Gastrocnemius medialis (tissue), 4 donors: ENCODE measurements around the gene MEP1B. TPM values are rescaled to one million over a fixed set of nuclear protein-coding genes. Genes with fewer than 3 reads are reported as not detected.

Source experiments
- ATAC-seq, 2 donors: fragments of 150-250 bp; one replicate each; pipeline ENCODE4 v1.9.1; 2016
- DNase-seq, 2 donors: peaks; one replicate each; pipeline ENCODE4 v3.0.0-alpha.2; 2019
- H3K27ac ChIP-seq, 4 donors: fragments of 200-600 bp; sonication (generic); 1 replicate in 1 of 4; 2 replicates in 3 of 4; pipeline ENCODE4 v1.5.1; 2016 to 2018; ENCODE audit warnings: mild to moderate bottlenecking in 2 of 4, moderate library complexity in 1 of 4
- H3K27me3 ChIP-seq, 3 donors: fragments of 200-600 bp; sonication (generic) in 2 of 3; 1 replicate in 1 of 3; 2 replicates in 2 of 3; pipeline versions ENCODE4 v1.5.1 to v1.6.0; 2016 to 2019; ENCODE audit warnings: mild to moderate bottlenecking in 1 of 3, moderate library complexity in 1 of 3
- H3K36me3 ChIP-seq, 2 donors: fragments of 200-600 bp; sonication (generic) in 1 of 2; one replicate each; pipeline ENCODE4 v1.5.1; 2017 to 2018
- H3K4me1 ChIP-seq, 2 donors: fragments of 200-600 bp; sonication (generic) in 1 of 2; one replicate each; pipeline ENCODE4 v1.5.1; 2016 to 2017; ENCODE audit warnings: mild to moderate bottlenecking in 2 of 2
- H3K4me3 ChIP-seq, 4 donors: fragments of 200-600 bp; sonication (generic) in 3 of 4; 1 replicate in 1 of 4; 2 replicates in 3 of 4; pipeline ENCODE4 v1.5.1; 2016 to 2019; ENCODE audit warnings: mild to moderate bottlenecking in 2 of 4
- H3K9me3 ChIP-seq, 3 donors: fragments of 200-600 bp; sonication (generic) in 2 of 3; 1 replicate in 1 of 3; 2 replicates in 2 of 3; pipeline ENCODE4 v1.5.1; 2016 to 2019
- CTCF ChIP-seq, 5 experiments: fragments of 450-650 bp in 3 of 5; fragments of 200-600 bp in 2 of 5; sonication (generic) in 2 of 5; IDR thresholded peaks in 4 of 5; conservative IDR thresholded peaks in 1 of 5; 1 replicate in 4 of 5; 2 replicates in 1 of 5; pipeline ENCODE4 v1.5.1; 2016 to 2019; ENCODE audit warnings: antibody characterized with exemption in 5 of 5, mild to moderate bottlenecking in 3 of 5, moderate library complexity in 3 of 5
- POLR2A ChIP-seq, 2 donors: fragments of 450-650 bp; IDR thresholded peaks; one replicate each; pipeline ENCODE4 v1.6.1; 2017; ENCODE audit warnings: antibody characterized with exemption in 2 of 2, mild to moderate bottlenecking in 2 of 2, moderate library complexity in 2 of 2
- in situ Hi-C, 4 donors: fragments of 200-750 bp; cut with MboI; loops; one replicate each; pipeline versions ENCODE4 v1.15.0 to v1.8.0; 2017; ENCODE audit warnings: low sequenced_read_pairs in 4 of 4
- intact Hi-C: fragments of 100-400 bp; cut with DNase I; formaldehyde crosslinking; loops from one replicate; pipeline ENCODE4 v1.15.1; 2023; ENCODE audit warnings: low total_unique reads
- total RNA-seq, 4 donors: library from RNA; depleted of rRNA; stranded (reverse); fragments of >200 nt; gene quantifications; one replicate each; pipeline versions ENCODE4 v1.1.0 to v1.2.3, GENCODE V29; 2016

MEP1B gene
- total RNA-seq, 4 donors from 2014 or later = 0.49 TPM; not detected in 3

DNA sequence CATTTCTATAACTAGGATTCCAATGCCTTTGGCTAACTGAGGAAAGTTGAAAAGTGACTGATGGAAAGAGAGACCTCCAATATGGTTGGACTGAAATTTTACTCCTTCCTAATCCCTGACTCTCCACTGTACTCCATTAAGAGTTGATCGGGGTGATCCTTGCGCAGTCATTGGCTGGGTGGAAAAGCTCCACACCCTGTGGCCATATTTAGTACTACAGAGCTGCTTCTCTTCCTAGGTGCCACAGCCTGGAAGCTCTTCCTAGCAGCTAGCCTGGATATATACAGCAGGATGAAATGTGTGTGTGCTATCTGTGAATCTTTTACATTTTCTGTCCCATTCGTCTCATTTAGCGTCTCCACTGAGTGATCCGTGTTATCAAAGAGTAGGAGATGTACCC lies 71.2 kb downstream of the MEP1B start:
- DNase-seq (no peak), ATAC-seq (no peak)
- no peak overlapping the region for H3K4me3 ChIP-seq
- no peak for TF ChIP-seq POLR2A (IDR thresholded peaks at IDR 0.05)
- no peak for TF ChIP-seq CTCF (IDR thresholded peaks at IDR 0.05 in 4 of 5, conservative IDR thresholded peaks at IDR 0.05 in 1 of 5)
- H3K4me1 ChIP-seq = no peaks in the 10 kb centered on the region
- intact Hi-C loops = no loop called here
- in situ Hi-C loops = loop anchor here in 2 of 4 donors (10.0 kb wide), 1 partner anchor 294 kb away; no protein-coding TSS in a partner anchor
- H3K27me3 ChIP-seq = no peaks in the 10 kb centered on the region
- H3K9me3 ChIP-seq = no peaks in the 10 kb centered on the region
- no peaks in the 10 kb centered on the region for H3K36me3 ChIP-seq
- no peak overlapping the region for H3K27ac ChIP-seq

GRCh38 chr18:32262092-32262491 lies 72.3 kb downstream of the MEP1B start:
- Histone ChIP-seq H3K4me3 (no peak overlapping the region), H3K27ac (no peak overlapping the region), H3K36me3 (no peaks in the 10 kb centered on the region), H3K9me3 (no peaks in the 10 kb centered on the region), H3K27me3 (no peaks in the 10 kb centered on the region), H3K4me1 (no peaks in the 10 kb centered on the region)
- no peak for DNase-seq
- in situ Hi-C loops (loop anchor here in 2 of 4 donors (10.0 kb wide), 1 partner anchor 293 kb away; no protein-coding TSS in a partner anchor), intact Hi-C loops (no loop called here)
- no peak for ATAC-seq
- TF ChIP-seq CTCF (IDR thresholded peaks at IDR 0.05 in 4 of 5, conservative IDR thresholded peaks at IDR 0.05 in 1 of 5) (no peak), POLR2A (IDR thresholded peaks at IDR 0.05) (no peak)

DNA sequence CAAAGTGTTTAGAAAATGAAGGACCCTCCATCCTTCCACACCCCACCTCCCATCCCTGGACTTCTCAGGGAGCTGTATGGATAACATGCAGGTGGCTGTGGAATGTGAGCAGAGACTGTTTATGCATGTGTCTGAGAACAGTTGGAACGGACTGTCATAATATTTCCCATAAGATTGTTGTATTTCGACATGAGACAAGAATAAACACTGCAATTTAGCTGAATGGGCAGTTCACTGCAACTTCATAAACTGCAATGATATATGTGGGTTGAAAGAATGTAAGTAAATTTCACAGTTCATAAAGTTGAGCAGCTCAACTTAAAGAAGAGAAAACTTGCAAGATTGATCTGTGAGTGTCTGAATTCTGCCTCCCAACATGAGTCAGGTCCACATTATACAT lies 74.6 kb downstream of the MEP1B start:
- no peaks in the 10 kb centered on the region for H3K27me3 ChIP-seq
- intact Hi-C loops = no loop called here
- H3K27ac ChIP-seq = no peak overlapping the region
- TF ChIP-seq CTCF (IDR thresholded peaks at IDR 0.05 in 4 of 5, conservative IDR thresholded peaks at IDR 0.05 in 1 of 5) (no peak), POLR2A (IDR thresholded peaks at IDR 0.05) (no peak)
- no peaks in the 10 kb centered on the region for H3K4me1 ChIP-seq
- in situ Hi-C loops = loop anchor here in 2 of 4 donors (10.0 kb wide), 1 partner anchor 290 kb away; no protein-coding TSS in a partner anchor
- H3K36me3 ChIP-seq = peaks cover 0 to 20% of the 10 kb centered on the region in 2 donors
- ATAC-seq (no peak), DNase-seq (no peak)
- no peak overlapping the region for H3K4me3 ChIP-seq
- H3K9me3 ChIP-seq = no peaks in the 10 kb centered on the region

GRCh38 chr18:32267463-32267862 lies 77.6 kb downstream of the MEP1B start:
- no peaks in the 10 kb centered on the region for H3K27me3 ChIP-seq
- intact Hi-C loops = no loop called here
- in situ Hi-C loops = loop anchor here in 2 of 4 donors (10.0 kb wide), 1 partner anchor 287 kb away; no protein-coding TSS in a partner anchor
- DNase-seq (no peak), ATAC-seq (no peak)
- no peak overlapping the region for H3K27ac ChIP-seq
- H3K4me3 ChIP-seq = no peak overlapping the region
- no peaks in the 10 kb centered on the region for H3K9me3 ChIP-seq
- TF ChIP-seq CTCF (IDR thresholded peaks at IDR 0.05 in 4 of 5, conservative IDR thresholded peaks at IDR 0.05 in 1 of 5) (no peak), POLR2A (IDR thresholded peaks at IDR 0.05) (no peak)
- H3K36me3 ChIP-seq = peaks cover 0 to 26% of the 10 kb centered on the region in 2 donors
- no peaks in the 10 kb centered on the region for H3K4me1 ChIP-seq

Other genes starting within 250 kb of the MEP1B start
- 10 to 100 TPM; 29.8 to 40.7 (median 39.1) TPM for gene TRAPPC8, start 246.9 kb upstream of the MEP1B start, total RNA-seq
- 1 to 10 TPM in 3 of 4 donors, under 1 TPM in 1; 0.85 to 6.4 (median 3.1) TPM for gene RNF125, start 171.2 kb upstream of the MEP1B start, total RNA-seq
- 10 to 100 TPM in 2 of 4 donors, 1 to 10 TPM in 2; 4.9 to 23.7 (median 9.1) TPM for gene RNF138, start 98.2 kb upstream of the MEP1B start, total RNA-seq